Measurements from ENCODE around the gene WSCD1. TPM values are rescaled to one million over a fixed set of nuclear protein-coding genes. Genes with fewer than 3 reads are reported as not detected.

The WSCD1 gene
- total RNA-seq, 4 donors from 2014 or later, result 0.21 to 5.7 (median 1.6) TPM

- no peaks in the 10 kb centered on the region for H3K27me3 ChIP-seq
- H3K4me3 ChIP-seq, result no peak overlapping the region
- TF ChIP-seq EP300 (IDR thresholded peaks at IDR 0.05) (no peak), CTCF (IDR thresholded peaks at IDR 0.05) (no peak), POLR2A (IDR thresholded peaks at IDR 0.05) (no peak)
- no peak overlapping the region for H3K27ac ChIP-seq
- DNase-seq (ENCODE audit: low spot score in 2 of 2), result no peak
- H3K36me3 ChIP-seq, result no peaks in the 10 kb centered on the region
- no peaks in the 10 kb centered on the region for H3K4me1 ChIP-seq
- 68 to 88% methylated on average over 1 of the region's 1 CpG for WGBS, 2 donors
- H3K9me3 ChIP-seq, result no peaks in the 10 kb centered on the region
Observed at GRCh38 chr17:6094453-6094852, 24.3 kb downstream of the WSCD1 start.

- TF ChIP-seq EP300 (IDR thresholded peaks at IDR 0.05) (no peak), POLR2A (IDR thresholded peaks at IDR 0.05) (no peak), CTCF (IDR thresholded peaks at IDR 0.05) (no peak)
- H3K4me3 ChIP-seq, result no peak overlapping the region
- H3K27me3 ChIP-seq, result no peaks in the 10 kb centered on the region
- no peaks in the 10 kb centered on the region for H3K4me1 ChIP-seq
- no peak for DNase-seq (ENCODE audit: low spot score in 2 of 2)
- no peaks in the 10 kb centered on the region for H3K36me3 ChIP-seq
- H3K9me3 ChIP-seq, result no peaks in the 10 kb centered on the region
- 91 to 94% methylated on average over 11 of the region's 11 CpGs for WGBS, 2 donors
- no peak overlapping the region for H3K27ac ChIP-seq
Observed at GRCh38 chr17:6094926-6095325, 24.7 kb downstream of the WSCD1 start.

GRCh38 chr17:6095501-6095900, 25.3 kb downstream of the WSCD1 start:
- no peak for DNase-seq (ENCODE audit: low spot score in 2 of 2)
- Histone ChIP-seq H3K27me3 (no peaks in the 10 kb centered on the region), H3K27ac (no peak overlapping the region), H3K4me1 (no peaks in the 10 kb centered on the region), H3K9me3 (no peaks in the 10 kb centered on the region), H3K36me3 (no peaks in the 10 kb centered on the region), H3K4me3 (no peak overlapping the region)
- TF ChIP-seq EP300 (IDR thresholded peaks at IDR 0.05), result no peak
- no peak for TF ChIP-seq CTCF (IDR thresholded peaks at IDR 0.05)
- TF ChIP-seq POLR2A (IDR thresholded peaks at IDR 0.05), result no peak
- WGBS, 2 donors, result 78 to 91% methylated on average over 6 of the region's 6 CpGs

- H3K4me1 ChIP-seq, result no peaks in the 10 kb centered on the region
- no peaks in the 10 kb centered on the region for H3K27me3 ChIP-seq
- H3K27ac ChIP-seq, result no peak overlapping the region
- 93 to 96% methylated on average over 12 of the region's 13 CpGs for WGBS, 2 donors
- no peak for DNase-seq (ENCODE audit: low spot score in 2 of 2)
- no peaks in the 10 kb centered on the region for H3K36me3 ChIP-seq
- no peaks in the 10 kb centered on the region for H3K9me3 ChIP-seq
- no peak overlapping the region for H3K4me3 ChIP-seq
- TF ChIP-seq EP300 (IDR thresholded peaks at IDR 0.05) (no peak), POLR2A (IDR thresholded peaks at IDR 0.05) (no peak), CTCF (IDR thresholded peaks at IDR 0.05) (no peak)
Observed at GRCh38 chr17:6096201-6097004, 26.2 kb downstream of the WSCD1 start.

DNA sequence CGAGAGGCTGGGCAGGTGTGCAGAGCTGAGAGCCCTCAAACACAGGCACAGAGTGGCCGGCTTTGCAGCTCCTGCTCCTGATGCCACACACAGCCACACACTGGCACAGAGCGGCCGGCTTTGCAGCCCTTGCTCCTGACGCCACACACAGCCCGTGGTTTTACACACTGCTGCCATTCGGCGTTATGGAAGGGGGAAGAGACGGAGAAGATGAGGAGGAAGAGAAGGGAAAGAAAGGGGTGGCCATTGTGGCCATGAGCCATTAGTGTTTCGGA, 26.8 kb downstream of the WSCD1 start:
- WGBS, 2 donors, result 89 to 90% methylated on average over 10 of the region's 10 CpGs

More for the DNA sequence above, 26.8 kb downstream of the WSCD1 start:
- DNase-seq (ENCODE audit: low spot score in 2 of 2), result no peak
- H3K27ac ChIP-seq, result no peak overlapping the region
- H3K4me3 ChIP-seq, result no peak overlapping the region
- H3K27me3 ChIP-seq, result no peaks in the 10 kb centered on the region
- H3K4me1 ChIP-seq, result no peaks in the 10 kb centered on the region
- no peaks in the 10 kb centered on the region for H3K36me3 ChIP-seq
- no peaks in the 10 kb centered on the region for H3K9me3 ChIP-seq
- TF ChIP-seq EP300 (IDR thresholded peaks at IDR 0.05) (no peak), POLR2A (IDR thresholded peaks at IDR 0.05) (no peak), CTCF (IDR thresholded peaks at IDR 0.05) (no peak)
